ENCODE data around the gene BRF1. TPM values are rescaled to one million over a fixed set of nuclear protein-coding genes. Genes with fewer than 3 reads are reported as not detected.

Gene BRF1
- total and polyA plus RNA-seq, 2 of the 8 experiments (the other 6 are each of a cell fraction or from before 2014, with no cell fraction given): 7.7 to 18.3 TPM

DNA sequence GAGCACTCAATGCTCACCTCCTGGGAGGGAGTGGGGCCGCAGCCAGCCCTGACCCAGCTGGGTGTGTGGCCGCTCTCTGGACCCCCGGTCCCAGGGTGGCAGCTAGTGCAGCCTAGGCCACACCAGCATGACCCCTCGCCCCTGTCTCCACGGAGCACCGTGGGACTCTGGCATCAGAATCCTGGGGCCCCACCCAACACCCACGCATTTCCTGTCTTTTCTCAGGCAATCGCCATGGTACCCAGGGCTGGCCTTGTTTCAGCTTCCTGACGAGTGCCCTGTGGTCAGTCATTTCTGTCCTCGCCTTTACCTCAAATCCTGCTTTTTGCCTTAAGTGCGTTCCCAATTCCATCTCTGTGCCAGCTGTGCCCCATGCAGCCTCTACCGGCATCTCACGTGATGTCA is 29.7 kb upstream of the BRF1 start:
- POLR2A ChIA-PET (ENCODE audit: partially characterized antibody): interaction anchor here (0.8 kb wide), 1 partner anchor 13 kb away, joined by 4 read pairs; no protein-coding TSS in a partner anchor
- peaks cover 61% of the 10 kb centered on the region for H3K79me1 ChIP-seq (ENCODE audit: low read depth, low read length)
- no peak overlapping the region for H3K14ac ChIP-seq (ENCODE audit: insufficient read length)
- H2BK15ac ChIP-seq (ENCODE audit: low read length): no peak overlapping the region
- H2BK20ac ChIP-seq (ENCODE audit: low read length): no peak overlapping the region
- H3K4me1 ChIP-seq (replicated peaks in 1 of 4; ENCODE audit: control insufficient read depth in 3 of 4, insufficient read depth in 4 of 4, low read length in 3 of 4): peaks cover 6 to 37% (median 28%) of the 10 kb centered on the region in 4 experiments
- no peak overlapping the region for H3K4me3 ChIP-seq (ENCODE audit: extremely low read depth in 1 of 4, insufficient read depth in 2 of 4, low read depth in 3 of 4, low read length in 4 of 4)
- H2BK12ac ChIP-seq (ENCODE audit: low read depth, low read length): peak overlapping the region; percentile 50; the same call in 1 of the 2 replicates
- no peak overlapping the region for H3K56ac ChIP-seq (replicated peaks; ENCODE audit: insufficient read length, low read depth, low read length)
- H2BK120ac ChIP-seq (replicated peaks; ENCODE audit: low read depth, low read length): no peak overlapping the region
- peaks cover 0 to 74% of the 10 kb centered on the region in 2 experiments; a peak in 2 of 4 replicates for H3K79me2 ChIP-seq (ENCODE audit: control insufficient read depth in 1 of 2, insufficient read depth in 2 of 2, low read length in 2 of 2)
- no peak overlapping the region for H3K23ac ChIP-seq (ENCODE audit: insufficient read length)
- H3K4ac ChIP-seq (replicated peaks; ENCODE audit: insufficient read length, low read depth, low read length): no peak overlapping the region
- no peaks in the 10 kb centered on the region for H3K23me2 ChIP-seq (ENCODE audit: low read depth, low read length)
- H4K5ac ChIP-seq (ENCODE audit: insufficient read length, low read depth, low read length): no peak overlapping the region
- no peak for TF ChIP-seq NANOG (IDR thresholded peaks at IDR 0.05; ENCODE audit: insufficient read depth, low read depth, low read length, poor library complexity, severe bottlenecking)
- TF ChIP-seq GABPA (IDR thresholded peaks at IDR 0.05; ENCODE audit: borderline replicate concordance, insufficient read depth, low read length): 0 out of 2 replicates have a peak, but pooled peaks have one; percentile 55
- peak; percentile 79; the same call in 1 of the 2 replicates for TF ChIP-seq EGR1 (IDR thresholded peaks at IDR 0.05; ENCODE audit: borderline replicate concordance, low read depth, low read length)
- no peak overlapping the region for H3K9ac ChIP-seq (replicated peaks in 1 of 4; ENCODE audit: extremely low read depth in 1 of 4, low read depth in 3 of 4, low read length in 3 of 4)
- no peak overlapping the region for H3K18ac ChIP-seq (ENCODE audit: extremely low read depth, low read length)
- no peak overlapping the region for H4K8ac ChIP-seq (ENCODE audit: extremely low read depth, insufficient read depth, low read length)
- H3K9me3 ChIP-seq (ENCODE audit: insufficient read depth in 2 of 2, low read depth in 1 of 2, low read length in 1 of 2): no peaks in the 10 kb centered on the region
- no peak overlapping the region for H4K91ac ChIP-seq (replicated peaks; ENCODE audit: insufficient read length, low read length)
- H3K36me3 ChIP-seq (ENCODE audit: control insufficient read depth in 2 of 4, insufficient read depth in 4 of 4, low read length in 3 of 4): no peaks in the 10 kb centered on the region
- peak overlapping the region in 1 of 2 experiments; percentile 19; a peak in 1 of 4 replicates for H3K4me2 ChIP-seq (ENCODE audit: insufficient read depth in 1 of 2, low read depth in 2 of 2, low read length in 2 of 2)
- no peak overlapping the region for H2AFZ ChIP-seq (ENCODE audit: low read length)
- peaks cover 41 to 58% of the 10 kb centered on the region in 2 experiments for H4K20me1 ChIP-seq (replicated peaks in 1 of 2; ENCODE audit: control insufficient read depth in 1 of 2, insufficient read depth in 2 of 2, low read length in 2 of 2)
- no peaks in the 10 kb centered on the region for H3K27me3 ChIP-seq (replicated peaks in 1 of 4; ENCODE audit: control insufficient read depth in 3 of 4, extremely low read depth in 1 of 4, insufficient read depth in 3 of 4, low read length in 3 of 4)
- 77% methylated on average over 13 of the region's 13 CpGs; no CpG with 5 or more reads in 1 of the 2 experiments for WGBS, 2 experiments (ENCODE audit: extremely low coverage in 1 of 2, insufficient coverage in 1 of 2, insufficient read length in 1 of 2, insufficient replicate concordance in 2 of 2, low coverage in 1 of 2, low lambda C conversion rate in 2 of 2, missing lambda C conversion rate in 1 of 2)
- no peak overlapping the region for H3K27ac ChIP-seq (ENCODE audit: low read depth, low read length)
- no peak for DNase-seq (ENCODE audit: low read depth in 1 of 2, low spot score in 2 of 2)
- H2AK5ac ChIP-seq (ENCODE audit: low read depth, low read length): no peak overlapping the region
- H2BK5ac ChIP-seq (ENCODE audit: low read depth, low read length): peak overlapping the region; percentile 55; the same call in 1 of the 2 replicates
- no peak for FAIRE-seq
- CTCF ChIA-PET (ENCODE audit: partially characterized antibody): interaction anchor here (0.6 to 2.0 kb wide), 6 partner anchors 12 to 202 kb away, joined by 3 to 5 read pairs (median 3); partner anchors contain the start of gene PACS2
